Measurements from ENCODE around the gene MSRB1.

The MSRB1 gene

DNA sequence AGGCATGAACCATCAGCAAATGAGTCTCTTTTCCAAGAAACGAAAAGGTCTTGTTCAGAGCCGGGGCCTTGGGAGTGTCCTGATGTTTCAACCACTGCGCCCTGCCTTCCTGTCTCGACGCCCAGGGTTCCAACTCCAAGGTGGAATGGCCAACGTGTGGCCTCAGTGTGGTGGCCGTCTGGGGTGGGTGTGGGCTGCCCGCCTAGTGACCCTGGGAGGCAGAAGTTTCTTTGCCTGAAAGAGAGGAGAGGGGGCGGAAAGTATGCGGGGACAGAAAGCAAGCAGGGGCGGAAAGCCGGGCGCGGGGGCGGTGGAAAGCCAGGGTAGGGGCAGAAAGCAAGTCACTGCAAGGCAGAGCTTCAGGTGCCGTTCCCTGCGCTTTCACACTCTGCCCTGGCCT is 4.1 kb downstream of the MSRB1 start:
- TF ChIP-seq, protein P1, sequence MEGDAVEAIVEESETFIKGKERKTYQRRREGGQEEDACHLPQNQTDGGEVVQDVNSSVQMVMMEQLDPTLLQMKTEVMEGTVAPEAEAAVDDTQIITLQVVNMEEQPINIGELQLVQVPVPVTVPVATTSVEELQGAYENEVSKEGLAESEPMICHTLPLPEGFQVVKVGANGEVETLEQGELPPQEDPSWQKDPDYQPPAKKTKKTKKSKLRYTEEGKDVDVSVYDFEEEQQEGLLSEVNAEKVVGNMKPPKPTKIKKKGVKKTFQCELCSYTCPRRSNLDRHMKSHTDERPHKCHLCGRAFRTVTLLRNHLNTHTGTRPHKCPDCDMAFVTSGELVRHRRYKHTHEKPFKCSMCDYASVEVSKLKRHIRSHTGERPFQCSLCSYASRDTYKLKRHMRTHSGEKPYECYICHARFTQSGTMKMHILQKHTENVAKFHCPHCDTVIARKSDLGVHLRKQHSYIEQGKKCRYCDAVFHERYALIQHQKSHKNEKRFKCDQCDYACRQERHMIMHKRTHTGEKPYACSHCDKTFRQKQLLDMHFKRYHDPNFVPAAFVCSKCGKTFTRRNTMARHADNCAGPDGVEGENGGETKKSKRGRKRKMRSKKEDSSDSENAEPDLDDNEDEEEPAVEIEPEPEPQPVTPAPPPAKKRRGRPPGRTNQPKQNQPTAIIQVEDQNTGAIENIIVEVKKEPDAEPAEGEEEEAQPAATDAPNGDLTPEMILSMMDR (conservative IDR thresholded peaks at IDR 0.05; ENCODE audit: low read depth, low read length), result no peak
- DNase-seq (ENCODE audit: low read depth), result no peak
- no peak overlapping the region for H3K4me3 ChIP-seq (ENCODE audit: low read length)

DNA sequence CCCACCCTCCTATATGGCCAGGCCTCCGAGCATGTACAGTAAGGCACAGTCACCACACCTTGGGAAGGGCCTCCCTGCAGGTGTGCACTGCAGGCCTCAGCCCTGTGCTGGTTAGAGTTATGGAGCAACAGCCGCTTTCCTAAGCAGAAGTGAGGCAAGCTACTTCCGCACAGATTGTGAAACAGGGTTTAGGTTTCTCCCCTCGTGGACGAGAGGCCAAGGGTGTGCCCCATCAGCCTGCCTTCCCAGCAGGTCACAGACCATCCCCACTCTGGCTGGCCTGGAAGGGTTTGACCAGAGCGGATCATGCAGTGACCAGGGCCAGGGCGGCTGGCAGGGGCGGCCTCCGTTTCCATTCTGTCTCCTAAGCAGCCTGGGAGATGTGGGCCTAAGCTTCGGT is 4.7 kb downstream of the MSRB1 start:
- DNase-seq (ENCODE audit: low read depth), result no peak

DNA sequence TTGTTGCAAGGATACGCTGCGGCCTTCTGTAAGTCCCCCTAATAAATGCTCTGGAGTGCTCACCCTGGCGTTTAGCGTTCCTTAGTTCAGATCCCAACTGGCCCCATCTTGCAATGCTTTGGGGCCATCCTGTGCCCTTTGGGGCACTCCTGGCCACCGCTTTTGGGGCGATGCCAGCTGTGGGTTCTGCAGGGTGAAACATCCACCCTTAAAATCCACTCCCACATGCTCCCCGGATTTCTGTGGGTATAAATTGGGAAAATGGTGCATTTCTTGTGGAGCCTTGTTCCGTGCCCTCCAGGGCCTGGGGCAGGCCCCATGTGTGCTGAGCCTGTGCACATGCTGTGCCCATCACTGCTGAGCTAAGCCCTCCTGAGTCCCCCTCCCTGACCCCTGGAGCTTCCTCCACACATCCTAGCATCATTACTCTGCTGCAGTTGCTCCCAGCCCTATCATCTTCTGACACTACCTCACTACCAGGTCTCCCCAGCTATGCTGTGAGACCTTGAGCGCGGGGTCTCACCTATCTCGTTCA is 6.0 kb downstream of the MSRB1 start:
- TF ChIP-seq, protein P1 (conservative IDR thresholded peaks at IDR 0.05; ENCODE audit: low read depth, low read length), result no peak
- no peak overlapping the region for H3K4me3 ChIP-seq (ENCODE audit: low read length)
- DNase-seq (ENCODE audit: low read depth), result no peak

More for the DNA sequence above, 4.7 kb downstream of the MSRB1 start:
- no peak overlapping the region for H3K4me3 ChIP-seq (ENCODE audit: low read length)
- TF ChIP-seq, protein P1 (conservative IDR thresholded peaks at IDR 0.05; ENCODE audit: low read depth, low read length), result no peak

DNA sequence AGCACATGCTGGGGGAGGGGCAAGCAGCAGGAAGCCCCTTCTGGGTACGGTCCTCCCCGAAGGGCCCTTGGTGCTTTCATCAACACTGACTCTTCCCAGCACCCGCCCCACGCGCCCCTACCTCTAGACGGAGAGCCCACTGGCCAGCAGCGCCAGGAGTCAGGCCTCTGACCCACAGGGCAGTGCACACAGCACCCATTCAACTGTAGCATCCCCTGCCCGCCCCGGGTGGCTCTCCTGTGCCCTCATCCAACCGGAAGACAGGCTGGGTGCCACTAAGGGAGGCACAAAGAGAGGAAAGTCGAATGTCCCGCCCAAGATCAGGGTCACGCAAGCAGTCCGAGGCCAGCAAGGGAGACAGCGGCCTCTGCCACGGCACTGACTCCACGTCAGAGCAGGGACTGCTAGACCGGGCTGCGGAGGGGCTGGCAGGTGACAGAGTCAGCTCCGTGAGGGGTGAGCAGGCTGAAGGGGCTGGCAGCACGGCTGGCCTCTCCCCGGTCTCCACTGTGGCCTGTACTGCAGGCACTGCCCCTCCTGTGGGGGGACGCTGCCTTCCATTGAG is 9.8 kb downstream of the MSRB1 start:
- no peak for DNase-seq (ENCODE audit: low read depth)
- no peak overlapping the region for H3K4me3 ChIP-seq (ENCODE audit: low read length)
- TF ChIP-seq, protein P1 (conservative IDR thresholded peaks at IDR 0.05; ENCODE audit: low read depth, low read length), result no peak

DNA sequence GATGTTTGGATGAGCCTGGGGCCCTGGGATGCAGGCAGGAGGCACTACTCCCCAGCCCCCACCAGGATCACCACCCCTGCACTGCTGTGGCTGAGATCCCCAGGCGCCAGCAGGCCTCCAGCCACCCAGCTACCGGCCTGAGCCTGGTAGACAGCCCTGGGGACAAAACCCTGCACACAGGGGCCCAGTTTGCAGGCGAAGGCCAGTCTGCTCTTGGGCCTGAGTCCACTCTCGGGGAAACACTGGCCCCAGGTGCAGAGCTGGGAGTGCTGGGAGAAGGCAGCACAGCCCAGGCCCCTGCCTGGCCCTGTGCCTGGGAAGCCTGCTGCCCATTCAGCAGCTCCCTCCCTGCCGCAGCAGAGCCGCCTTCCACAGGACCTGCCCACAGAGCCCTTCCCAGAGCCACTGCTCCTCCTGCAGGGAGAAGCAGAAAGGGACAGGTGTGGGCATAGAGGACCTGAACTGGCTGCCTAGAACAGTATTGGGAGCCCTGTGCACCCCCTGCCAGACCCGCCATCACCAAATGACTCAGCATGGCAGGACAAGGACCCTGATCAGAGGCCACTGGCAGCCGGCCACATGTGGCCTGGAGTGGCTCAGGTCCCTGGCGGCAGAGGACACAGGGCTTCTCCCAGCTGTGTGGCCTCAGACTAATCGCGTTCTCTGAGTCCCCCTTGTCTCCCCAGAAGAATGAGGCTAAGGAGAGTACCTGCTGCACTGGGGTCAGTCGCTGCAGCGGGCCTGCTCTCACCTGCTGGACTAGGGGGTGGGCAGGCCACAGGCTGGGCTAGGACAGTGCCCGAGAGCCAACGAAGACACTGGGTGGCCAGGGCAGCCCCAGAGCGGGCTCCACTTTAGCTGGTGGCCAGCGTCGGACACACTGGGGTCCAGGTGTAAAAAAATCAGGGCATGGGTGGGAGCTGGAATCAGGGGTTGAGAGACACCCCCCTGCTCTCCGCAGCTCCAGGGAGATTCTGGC is 10.7 kb downstream of the MSRB1 start:
- DNase-seq (ENCODE audit: low read depth), result no peak
- TF ChIP-seq, protein P1 (conservative IDR thresholded peaks at IDR 0.05; ENCODE audit: low read depth, low read length), result peak; percentile 42
- no peak overlapping the region for H3K4me3 ChIP-seq (ENCODE audit: low read length)

DNA sequence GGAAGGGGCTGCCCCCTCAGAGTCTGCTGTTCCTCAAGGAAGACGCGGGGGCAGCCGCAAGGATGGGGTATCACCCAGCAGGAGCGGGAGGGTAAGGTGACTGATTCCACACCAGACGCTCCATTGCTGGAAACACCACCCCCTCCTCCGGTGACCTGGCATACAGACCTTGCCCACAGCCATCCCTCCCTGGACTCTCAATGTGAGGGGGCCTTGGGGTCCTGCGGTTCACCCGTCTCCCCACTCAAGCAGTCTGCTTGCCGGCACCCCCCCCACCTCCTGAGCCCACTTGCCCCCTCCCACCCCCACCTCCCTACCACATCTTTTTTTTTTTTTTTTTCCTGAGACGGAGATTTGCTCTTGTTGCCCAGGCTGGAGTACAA is 12.7 kb downstream of the MSRB1 start:
- DNase-seq (ENCODE audit: low read depth), result no peak
- no peak overlapping the region for H3K4me3 ChIP-seq (ENCODE audit: low read length)
- TF ChIP-seq, protein P1 (conservative IDR thresholded peaks at IDR 0.05; ENCODE audit: low read depth, low read length), result no peak

Data from retinal pigment epithelial cell (primary cell).